ENCODE measurements around the gene POLR1A.

POLR1A gene

GRCh38 chr2:86038291-86039081 is 67.2 kb downstream of the POLR1A start:
- no peak for DNase-seq (ENCODE audit: extremely low read depth, insufficient read length)

DNA sequence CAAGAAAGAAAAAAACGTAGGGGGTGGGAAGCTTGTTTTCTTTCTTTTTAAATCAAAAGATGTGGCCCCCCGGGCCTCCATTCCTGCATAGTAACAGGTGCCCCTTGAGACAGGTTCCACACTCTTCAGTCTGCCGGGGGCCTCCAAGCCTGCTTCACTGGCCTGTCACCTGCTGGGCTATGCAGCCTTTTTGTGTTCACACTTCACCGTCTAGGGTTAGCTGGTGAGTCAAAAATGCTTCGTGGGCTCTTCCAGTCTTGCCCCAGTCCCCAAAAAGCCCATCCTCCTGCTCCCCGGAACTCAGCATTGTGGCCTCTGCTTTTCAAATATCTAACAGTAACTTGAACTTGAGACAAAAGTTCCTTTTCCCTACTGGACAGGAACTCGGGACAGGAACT is 67.9 kb downstream of the POLR1A start:
- H3K27me3 ChIP-seq (replicated peaks; ENCODE audit: control insufficient read depth, insufficient read depth, low read length): no peaks in the 10 kb centered on the region
- no peak overlapping the region for H3K4me3 ChIP-seq (replicated peaks; ENCODE audit: low read depth, low read length)
- H3K36me3 ChIP-seq (ENCODE audit: control insufficient read depth, insufficient read depth, low read length): peaks cover 26% of the 10 kb centered on the region
- TF ChIP-seq CTCF (IDR thresholded peaks at IDR 0.05; ENCODE audit: insufficient read depth, low read length, poor library complexity, severe bottlenecking): no peak
- DNase-seq (ENCODE audit: extremely low read depth, insufficient read length): no peak

More at GRCh38 chr2:86038291-86039081, 67.2 kb downstream of the POLR1A start:
- H3K36me3 ChIP-seq (ENCODE audit: control insufficient read depth, insufficient read depth, low read length): peaks cover 29% of the 10 kb centered on the region
- H3K27me3 ChIP-seq (replicated peaks; ENCODE audit: control insufficient read depth, insufficient read depth, low read length): no peaks in the 10 kb centered on the region
- H3K4me3 ChIP-seq (replicated peaks; ENCODE audit: low read depth, low read length): no peak overlapping the region
- TF ChIP-seq CTCF (IDR thresholded peaks at IDR 0.05; ENCODE audit: insufficient read depth, low read length, poor library complexity, severe bottlenecking): no peak

DNA sequence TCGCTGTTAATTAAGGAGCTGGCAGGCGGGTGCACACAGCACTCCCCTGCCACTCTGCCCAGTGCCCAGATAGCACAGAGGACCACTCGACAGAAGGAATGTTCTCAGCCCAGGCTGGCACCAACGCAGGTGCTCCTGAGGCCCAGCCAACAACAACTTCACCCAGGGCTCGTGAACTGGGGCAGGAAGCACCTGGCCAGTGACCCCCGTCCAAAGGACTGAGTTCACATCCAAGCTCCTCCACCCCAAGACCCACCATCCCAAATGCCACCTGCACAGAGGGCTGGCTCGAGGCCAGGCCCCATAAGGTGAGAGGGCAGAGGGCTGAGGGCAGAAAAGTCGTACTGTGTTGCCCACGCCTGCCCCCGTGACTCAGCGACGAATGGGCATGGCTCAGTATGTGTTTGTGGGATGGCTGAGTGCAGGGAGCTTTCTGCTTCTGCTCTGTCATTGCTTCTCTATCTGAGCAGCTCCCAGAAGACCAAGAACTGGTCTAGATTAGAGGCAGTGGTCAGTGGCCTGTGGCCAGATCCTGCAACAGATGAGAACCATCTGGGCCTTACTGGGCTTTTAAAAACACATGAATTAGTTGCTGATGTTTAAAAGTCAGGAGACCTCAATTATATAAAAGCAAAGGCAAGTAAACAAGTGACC is 68.4 kb downstream of the POLR1A start:
- no peak overlapping the region for H3K4me3 ChIP-seq (replicated peaks; ENCODE audit: low read depth, low read length)
- TF ChIP-seq CTCF (IDR thresholded peaks at IDR 0.05; ENCODE audit: insufficient read depth, low read length, poor library complexity, severe bottlenecking): no peak
- peaks cover 23% of the 10 kb centered on the region for H3K36me3 ChIP-seq (ENCODE audit: control insufficient read depth, insufficient read depth, low read length)
- peak; percentile 32 for DNase-seq (ENCODE audit: extremely low read depth, insufficient read length)
- no peaks in the 10 kb centered on the region for H3K27me3 ChIP-seq (replicated peaks; ENCODE audit: control insufficient read depth, insufficient read depth, low read length)

- H3K4me3 ChIP-seq (replicated peaks; ENCODE audit: low read depth, low read length): no peak overlapping the region; the same call in 1 of the 2 replicates
- TF ChIP-seq CTCF (IDR thresholded peaks at IDR 0.05; ENCODE audit: insufficient read depth, low read length, poor library complexity, severe bottlenecking): no peak
- peaks cover 26% of the 10 kb centered on the region for H3K36me3 ChIP-seq (ENCODE audit: control insufficient read depth, insufficient read depth, low read length)
Measured at GRCh38 chr2:86036669-86037138, 69.0 kb downstream of the POLR1A start.

GRCh38 chr2:86035883-86036668 is 69.6 kb downstream of the POLR1A start:
- Histone ChIP-seq H3K27me3 (replicated peaks; ENCODE audit: control insufficient read depth, insufficient read depth, low read length) (no peaks in the 10 kb centered on the region), H3K4me3 (replicated peaks; ENCODE audit: low read depth, low read length) (peak overlapping the region; percentile 30; the same call in 1 of the 2 replicates), H3K36me3 (ENCODE audit: control insufficient read depth, insufficient read depth, low read length) (peaks cover 28% of the 10 kb centered on the region)
- peak; percentile 64 for TF ChIP-seq CTCF (IDR thresholded peaks at IDR 0.05; ENCODE audit: insufficient read depth, low read length, poor library complexity, severe bottlenecking)
- peak; percentile 74 for DNase-seq (ENCODE audit: extremely low read depth, insufficient read length)

More at GRCh38 chr2:86036669-86037138, 69.0 kb downstream of the POLR1A start:
- no peak for DNase-seq (ENCODE audit: extremely low read depth, insufficient read length)
- no peaks in the 10 kb centered on the region for H3K27me3 ChIP-seq (replicated peaks; ENCODE audit: control insufficient read depth, insufficient read depth, low read length)
